ENCODE results near the gene OLFML2B. TPM values are rescaled to one million over a fixed set of nuclear protein-coding genes. Genes with fewer than 3 reads are reported as not detected.

The OLFML2B gene
- total RNA-seq, 2 experiments from 2014 or later = not detected

DNA sequence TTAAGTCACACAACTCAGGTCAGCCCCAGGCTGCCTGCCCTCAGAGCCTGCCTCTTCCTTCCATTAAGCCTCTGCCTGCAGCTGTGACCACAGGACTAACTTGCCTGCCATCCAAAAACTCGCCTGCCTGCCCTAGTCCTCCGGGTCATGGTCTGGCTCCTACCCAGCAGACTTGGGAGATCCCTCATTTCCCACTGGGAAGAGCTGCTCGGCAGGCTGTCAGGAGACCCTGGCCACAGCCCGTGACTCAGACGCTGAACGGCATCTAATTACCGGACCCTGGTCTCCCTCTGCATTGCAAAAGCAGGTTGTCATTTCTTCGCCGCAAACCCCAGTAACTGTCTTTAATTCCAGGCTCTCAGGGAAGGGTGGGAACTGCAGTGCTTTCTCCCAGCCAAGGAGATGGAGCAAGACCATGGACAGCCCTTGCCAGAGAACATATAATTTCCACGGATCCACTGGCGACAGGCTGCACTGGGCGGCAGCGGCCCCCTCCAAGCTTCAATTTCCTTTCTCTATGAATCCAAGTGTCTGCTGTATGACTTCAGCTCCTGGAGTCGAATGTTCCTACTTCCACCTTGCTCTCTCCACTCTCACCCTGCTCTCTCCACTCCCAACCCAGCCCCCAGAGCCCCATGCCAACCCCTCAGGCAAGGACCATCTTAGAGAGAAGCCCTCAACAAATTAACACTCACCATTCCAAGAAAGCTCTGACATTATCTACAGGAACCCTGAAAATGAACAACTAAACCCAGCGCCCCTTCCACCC lies 20.4 kb downstream of the OLFML2B start:
- Mint-ChIP-seq H3K36me3 (ENCODE audit: low read depth) (no peaks in the 10 kb centered on the region), H3K4me1 (ENCODE audit: low read depth) (no peaks in the 10 kb centered on the region), H3K27me3 (no peaks in the 10 kb centered on the region), H3K4me3 (no peak overlapping the region), H3K9me3 (no peaks in the 10 kb centered on the region), H3K27ac (no peak overlapping the region)
- POLR2A ChIA-PET = interaction anchor here (1.2 kb wide), 1 partner anchor 11 kb away, joined by 3 read pairs; no protein-coding TSS in a partner anchor
- intact Hi-C loops (cut with micrococcal nuclease) = no loop called here
- no peak for ATAC-seq
- TF ChIP-seq, protein P1, sequence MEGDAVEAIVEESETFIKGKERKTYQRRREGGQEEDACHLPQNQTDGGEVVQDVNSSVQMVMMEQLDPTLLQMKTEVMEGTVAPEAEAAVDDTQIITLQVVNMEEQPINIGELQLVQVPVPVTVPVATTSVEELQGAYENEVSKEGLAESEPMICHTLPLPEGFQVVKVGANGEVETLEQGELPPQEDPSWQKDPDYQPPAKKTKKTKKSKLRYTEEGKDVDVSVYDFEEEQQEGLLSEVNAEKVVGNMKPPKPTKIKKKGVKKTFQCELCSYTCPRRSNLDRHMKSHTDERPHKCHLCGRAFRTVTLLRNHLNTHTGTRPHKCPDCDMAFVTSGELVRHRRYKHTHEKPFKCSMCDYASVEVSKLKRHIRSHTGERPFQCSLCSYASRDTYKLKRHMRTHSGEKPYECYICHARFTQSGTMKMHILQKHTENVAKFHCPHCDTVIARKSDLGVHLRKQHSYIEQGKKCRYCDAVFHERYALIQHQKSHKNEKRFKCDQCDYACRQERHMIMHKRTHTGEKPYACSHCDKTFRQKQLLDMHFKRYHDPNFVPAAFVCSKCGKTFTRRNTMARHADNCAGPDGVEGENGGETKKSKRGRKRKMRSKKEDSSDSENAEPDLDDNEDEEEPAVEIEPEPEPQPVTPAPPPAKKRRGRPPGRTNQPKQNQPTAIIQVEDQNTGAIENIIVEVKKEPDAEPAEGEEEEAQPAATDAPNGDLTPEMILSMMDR (IDR thresholded peaks at IDR 0.05) = no peak
- CTCF ChIA-PET = no interaction called here
- no peak for DNase-seq

DNA sequence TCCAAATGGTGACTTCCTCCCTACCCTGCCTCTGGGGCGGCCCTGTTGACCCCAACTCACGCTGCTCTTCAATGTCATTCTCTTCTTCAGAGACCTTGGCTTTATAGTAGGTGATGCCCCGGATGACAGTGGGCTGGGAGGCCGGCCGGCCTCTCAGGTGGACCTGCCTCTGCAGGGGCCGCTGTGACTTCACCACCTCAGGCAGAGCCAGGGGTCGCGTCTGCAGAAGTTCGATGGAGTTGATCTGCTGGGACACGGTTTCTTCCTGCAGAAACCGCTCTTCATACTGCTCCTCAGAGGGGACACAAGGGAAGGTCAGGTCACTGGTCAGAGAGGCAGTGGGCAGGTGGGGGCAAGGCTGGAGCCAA lies 23.6 kb downstream of the OLFML2B start:
- H3K9me3 Mint-ChIP-seq = no peaks in the 10 kb centered on the region
- H3K27ac Mint-ChIP-seq = no peak overlapping the region
- ATAC-seq (no peak), DNase-seq (no peak)
- no peaks in the 10 kb centered on the region for H3K36me3 Mint-ChIP-seq (ENCODE audit: low read depth)
- ChIA-PET CTCF (interaction anchor here (1.5 kb wide), 2 partner anchors 37 to 208 kb away, joined by 3 to 8 read pairs; no protein-coding TSS in a partner anchor), POLR2A (no interaction called here)
- TF ChIP-seq, protein P1 (IDR thresholded peaks at IDR 0.05) = no peak
- H3K4me1 Mint-ChIP-seq (ENCODE audit: low read depth) = no peaks in the 10 kb centered on the region
- no peaks in the 10 kb centered on the region for H3K27me3 Mint-ChIP-seq
- H3K4me3 Mint-ChIP-seq = no peak overlapping the region
- intact Hi-C loops (cut with micrococcal nuclease) = no loop called here

DNA sequence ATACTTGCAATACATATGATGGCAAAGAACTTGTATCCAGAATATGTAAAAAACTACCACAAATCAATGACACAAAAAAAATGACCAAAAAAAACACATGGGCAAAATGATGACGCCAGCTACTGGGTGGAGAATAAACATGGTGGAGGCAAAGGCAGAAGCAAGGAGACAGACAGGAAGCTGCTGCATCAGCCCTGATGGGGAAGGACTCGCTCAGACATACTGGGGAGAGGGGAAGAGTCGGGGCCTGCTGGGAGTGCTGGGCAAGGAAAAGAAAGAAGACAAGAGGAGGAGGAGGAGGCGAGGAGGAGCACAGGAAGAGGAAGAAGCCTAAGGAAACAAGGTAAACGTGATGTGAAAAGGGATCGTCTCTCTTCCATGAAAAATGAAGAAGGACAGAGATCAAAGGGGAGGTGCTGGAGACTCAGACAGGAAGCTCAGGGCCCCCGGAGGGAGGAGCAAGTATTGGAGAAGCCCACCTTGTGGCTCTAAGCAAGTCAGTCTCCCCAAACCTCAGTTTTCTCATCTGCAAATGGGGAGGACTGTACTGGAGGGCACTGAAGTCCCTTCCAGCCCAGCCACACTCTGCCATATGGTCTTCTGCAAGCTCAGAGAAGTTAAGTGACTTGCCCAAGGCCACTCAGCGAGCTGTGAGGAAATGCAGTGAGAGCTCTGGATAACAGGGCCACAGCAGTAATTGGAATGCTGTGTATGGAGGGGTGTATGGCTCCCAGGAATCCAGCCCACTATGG lies 24.2 kb downstream of the OLFML2B start:
- TF ChIP-seq, protein P1 (IDR thresholded peaks at IDR 0.05) = no peak
- no peak overlapping the region for H3K4me3 Mint-ChIP-seq
- H3K27ac Mint-ChIP-seq = no peak overlapping the region
- H3K36me3 Mint-ChIP-seq (ENCODE audit: low read depth) = no peaks in the 10 kb centered on the region
- no peaks in the 10 kb centered on the region for H3K4me1 Mint-ChIP-seq (ENCODE audit: low read depth)
- no peak for DNase-seq
- no peaks in the 10 kb centered on the region for H3K9me3 Mint-ChIP-seq
- intact Hi-C loops (cut with micrococcal nuclease) = no loop called here
- ChIA-PET POLR2A (interaction anchor here (0.7 kb wide), 1 partner anchor 92 kb away, joined by 3 read pairs; no protein-coding TSS in a partner anchor), CTCF (interaction anchor here (1.5 kb wide), 2 partner anchors 38 to 207 kb away, joined by 3 to 8 read pairs; no protein-coding TSS in a partner anchor)
- no peak for ATAC-seq
- no peaks in the 10 kb centered on the region for H3K27me3 Mint-ChIP-seq

DNA sequence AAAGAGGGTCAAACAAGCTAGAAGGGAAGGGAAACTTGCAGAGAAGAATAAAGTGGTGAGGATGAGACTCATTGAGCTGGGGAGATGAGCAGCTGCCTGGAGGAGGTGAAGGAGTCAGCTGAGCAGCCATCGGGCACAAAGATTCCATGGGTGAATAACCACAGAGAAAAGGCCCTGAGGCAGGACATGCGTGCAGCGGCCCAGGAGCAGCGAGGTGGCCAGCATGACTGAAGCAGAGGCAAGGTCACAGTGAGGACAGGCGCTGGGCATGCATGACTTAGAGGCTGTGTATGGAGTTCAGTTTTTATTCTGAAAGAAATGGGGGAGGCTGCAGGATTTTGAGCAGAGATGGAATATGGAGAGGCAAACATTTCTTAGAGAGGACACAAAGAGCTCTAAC lies 24.9 kb downstream of the OLFML2B start:
- H3K36me3 Mint-ChIP-seq (ENCODE audit: low read depth) = no peaks in the 10 kb centered on the region
- ChIA-PET CTCF (interaction anchor here (1.5 kb wide), 2 partner anchors 38 to 206 kb away, joined by 3 to 8 read pairs; no protein-coding TSS in a partner anchor), POLR2A (interaction anchor here (0.7 kb wide), 1 partner anchor 92 kb away, joined by 3 read pairs; no protein-coding TSS in a partner anchor)
- no peaks in the 10 kb centered on the region for H3K4me1 Mint-ChIP-seq (ENCODE audit: low read depth)
- H3K4me3 Mint-ChIP-seq = no peak overlapping the region
- no peaks in the 10 kb centered on the region for H3K9me3 Mint-ChIP-seq
- intact Hi-C loops (cut with micrococcal nuclease) = no loop called here
- TF ChIP-seq, protein P1 (IDR thresholded peaks at IDR 0.05) = no peak
- ATAC-seq = no peak
- H3K27ac Mint-ChIP-seq = no peak overlapping the region
- H3K27me3 Mint-ChIP-seq = no peaks in the 10 kb centered on the region
- no peak for DNase-seq

DNA sequence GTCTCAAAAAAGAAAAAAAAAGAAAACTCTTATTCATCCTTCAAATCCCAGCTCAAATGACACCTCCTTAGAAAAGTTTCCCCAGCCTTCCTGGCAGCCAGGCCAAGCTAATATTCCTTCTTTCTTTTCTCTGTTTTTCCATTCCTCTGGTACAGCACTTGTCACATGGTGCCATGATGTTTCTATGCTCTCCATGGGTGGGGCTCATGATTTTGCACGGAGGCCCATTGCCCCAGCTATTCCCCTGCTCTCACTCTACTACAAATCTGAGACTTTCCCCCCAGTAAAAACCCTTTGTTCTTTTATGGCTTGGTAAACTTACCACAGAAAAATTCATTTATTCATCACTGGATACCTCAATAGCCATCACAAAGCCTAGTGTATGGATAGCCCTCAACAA lies 26.5 kb downstream of the OLFML2B start:
- intact Hi-C loops (cut with micrococcal nuclease) = no loop called here
- ATAC-seq (no peak), DNase-seq (no peak)
- TF ChIP-seq, protein P1 (IDR thresholded peaks at IDR 0.05) = no peak
- ChIA-PET CTCF (no interaction called here), POLR2A (interaction anchor here (0.8 kb wide), 1 partner anchor 19 kb away, joined by 4 read pairs; no protein-coding TSS in a partner anchor)
- no peak overlapping the region for H3K4me3 Mint-ChIP-seq
- no peaks in the 10 kb centered on the region for H3K4me1 Mint-ChIP-seq (ENCODE audit: low read depth)
- H3K9me3 Mint-ChIP-seq = no peaks in the 10 kb centered on the region
- no peaks in the 10 kb centered on the region for H3K36me3 Mint-ChIP-seq (ENCODE audit: low read depth)
- no peaks in the 10 kb centered on the region for H3K27me3 Mint-ChIP-seq
- H3K27ac Mint-ChIP-seq = no peak overlapping the region

All from activated CD8-positive, alpha-beta T cell treated with anti-CD3 and anti-CD28 coated beads for 36 hours (primary cell).